GOT3 (cell line): ENCODE measurements around the gene EYS.

Source experiments
- DNase-seq: peaks from one replicate; lab custom pipeline; 2025; ENCODE audit warnings: mixed read lengths; lab: John Stamatoyannopoulos, UW

EYS gene

DNA sequence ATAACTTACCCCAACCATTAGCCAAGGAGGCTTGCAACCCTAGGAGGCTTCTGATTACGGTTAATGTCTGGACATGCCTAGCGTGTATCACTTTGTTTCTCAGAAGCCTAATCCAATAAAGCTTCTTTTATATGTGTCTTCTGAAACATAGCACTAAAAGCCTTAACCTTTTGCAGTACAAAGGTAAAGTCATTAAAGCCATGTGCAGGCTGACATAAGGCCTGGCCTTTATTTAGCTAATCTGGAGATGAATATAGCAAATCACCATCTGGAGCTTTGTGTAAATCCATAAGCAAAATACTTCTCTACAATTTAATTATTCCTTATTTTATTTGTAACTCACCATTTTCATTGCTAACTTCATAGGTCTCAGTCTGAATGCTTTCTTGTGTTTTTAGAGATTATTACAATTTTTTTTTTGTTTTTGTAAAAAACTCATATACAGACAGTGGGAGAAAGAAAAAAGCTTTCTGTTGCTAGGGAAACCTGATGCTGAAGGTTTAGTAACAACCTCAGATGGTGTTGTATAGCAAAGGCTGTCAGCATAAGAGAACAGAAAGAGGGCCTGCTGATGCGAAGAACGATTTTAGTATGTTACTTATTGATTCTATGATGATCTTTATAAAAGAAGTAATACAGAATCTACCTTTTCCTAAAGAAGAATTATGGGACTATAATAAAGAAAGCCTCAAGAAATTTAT lies at the start of gene EYS:
Gene EYS, minus strand, starts transcription at position 101 of the 701 bp plus-strand sequence. CDS start 211,816 bp downstream, outside the sequence.
- DNase-seq: no peak

DNA sequence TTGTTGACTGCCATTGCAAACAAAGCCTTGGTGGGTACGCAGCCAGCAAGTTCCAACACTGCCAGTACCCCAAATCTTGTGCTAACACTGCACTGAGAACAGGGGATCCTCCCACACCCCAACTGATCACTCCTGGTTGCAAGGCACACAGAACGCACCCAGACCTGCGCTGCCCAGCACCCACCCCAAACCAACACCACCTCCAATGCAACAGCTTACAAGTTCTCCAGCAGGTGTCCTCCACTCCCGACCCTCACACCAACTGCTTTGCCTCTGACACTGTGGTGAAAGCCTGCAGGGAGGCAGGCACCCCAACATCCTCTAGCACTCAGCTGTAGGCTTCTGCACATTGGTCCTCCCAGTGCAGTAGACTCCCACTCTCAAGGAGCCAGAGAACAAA lies 39.3 kb upstream of the EYS start:
- no peak for DNase-seq

DNA sequence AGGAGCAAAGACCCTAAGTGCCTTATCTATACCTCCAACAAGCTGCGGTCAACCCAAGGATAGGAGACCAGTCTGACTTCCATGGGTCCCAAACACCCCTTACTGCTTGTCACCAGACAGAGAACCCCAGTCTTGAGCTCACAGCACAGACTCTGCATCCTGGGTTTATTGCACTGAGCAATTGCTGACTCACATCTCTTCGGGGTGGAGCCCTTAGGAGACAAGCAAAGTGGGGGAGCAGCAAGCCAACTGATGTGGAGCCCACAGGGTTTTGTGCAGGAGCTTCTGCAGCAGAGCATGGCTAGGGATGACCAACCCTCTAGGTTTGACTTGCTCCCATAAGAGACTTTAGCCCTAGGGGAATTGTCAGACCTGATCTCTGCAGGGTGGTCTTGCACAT lies 38.6 kb upstream of the EYS start:
- no peak for DNase-seq

DNA sequence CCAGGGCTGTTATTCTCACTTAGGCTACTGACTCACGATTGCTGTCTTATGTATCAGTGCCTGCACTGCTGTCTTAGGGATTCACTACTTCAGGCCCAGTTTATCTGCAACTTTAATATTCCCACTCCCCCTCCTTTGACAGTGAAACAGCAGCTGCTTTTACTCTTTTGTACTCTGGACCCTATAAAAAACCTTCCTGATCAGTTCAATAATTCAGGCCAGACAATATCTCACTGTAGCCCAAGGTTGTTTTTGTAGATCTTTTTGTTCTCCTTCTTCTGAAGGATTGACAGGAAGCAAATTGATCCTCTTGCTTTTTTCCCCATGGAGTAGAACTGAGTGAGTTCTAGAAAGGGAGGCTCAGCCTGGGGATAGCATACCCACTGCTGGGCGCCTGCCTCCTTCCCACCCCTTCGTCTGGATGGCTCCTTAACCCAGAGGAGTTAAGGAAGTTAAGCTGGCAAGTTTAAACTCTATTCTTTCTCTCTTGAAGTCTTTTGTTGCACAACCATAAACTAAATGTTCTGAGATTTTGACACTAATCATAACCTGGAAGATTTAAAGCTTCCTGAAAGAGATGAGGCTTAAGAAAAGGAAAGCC lies 22.0 kb upstream of the EYS start:
- no peak for DNase-seq

DNA sequence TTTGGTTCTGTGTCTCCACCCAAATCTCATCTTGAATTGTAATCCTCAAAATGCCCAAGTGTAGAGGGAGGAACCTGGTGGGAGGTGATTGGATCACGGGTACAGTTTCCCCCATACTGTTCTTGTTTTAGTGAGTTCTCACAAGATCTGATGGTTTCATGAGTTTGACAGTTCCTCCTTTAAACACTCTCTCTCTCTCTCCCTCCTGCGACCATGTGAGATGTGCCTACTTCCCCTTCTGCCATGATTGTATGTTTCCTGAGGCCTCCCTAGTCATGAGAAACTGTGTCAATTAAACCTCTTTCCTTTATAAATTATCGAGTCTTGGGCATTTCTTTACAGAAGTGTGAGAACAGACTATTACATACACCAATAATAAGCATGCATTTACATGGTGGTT lies 12.1 kb upstream of the EYS start:
- no peak for DNase-seq

DNA sequence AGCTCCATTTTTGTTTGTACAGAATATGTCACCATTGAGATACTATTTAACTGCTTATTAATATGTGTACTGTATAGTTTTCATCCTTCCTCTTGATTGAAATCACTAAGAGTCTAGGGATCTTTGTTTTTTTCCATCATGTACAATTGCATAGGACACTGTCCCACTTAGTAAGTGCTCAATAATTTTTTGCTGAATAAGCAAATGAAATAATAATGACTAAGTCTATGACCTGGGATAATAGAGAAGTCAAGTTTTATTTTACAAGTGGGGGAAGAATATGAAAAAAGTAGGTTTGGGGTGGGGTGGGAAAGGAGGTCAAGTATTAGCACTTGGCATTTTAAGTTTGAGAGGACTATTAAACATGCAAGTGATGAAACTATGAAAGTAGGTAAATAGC lies 4.5 kb upstream of the EYS start:
- DNase-seq: no peak

DNA sequence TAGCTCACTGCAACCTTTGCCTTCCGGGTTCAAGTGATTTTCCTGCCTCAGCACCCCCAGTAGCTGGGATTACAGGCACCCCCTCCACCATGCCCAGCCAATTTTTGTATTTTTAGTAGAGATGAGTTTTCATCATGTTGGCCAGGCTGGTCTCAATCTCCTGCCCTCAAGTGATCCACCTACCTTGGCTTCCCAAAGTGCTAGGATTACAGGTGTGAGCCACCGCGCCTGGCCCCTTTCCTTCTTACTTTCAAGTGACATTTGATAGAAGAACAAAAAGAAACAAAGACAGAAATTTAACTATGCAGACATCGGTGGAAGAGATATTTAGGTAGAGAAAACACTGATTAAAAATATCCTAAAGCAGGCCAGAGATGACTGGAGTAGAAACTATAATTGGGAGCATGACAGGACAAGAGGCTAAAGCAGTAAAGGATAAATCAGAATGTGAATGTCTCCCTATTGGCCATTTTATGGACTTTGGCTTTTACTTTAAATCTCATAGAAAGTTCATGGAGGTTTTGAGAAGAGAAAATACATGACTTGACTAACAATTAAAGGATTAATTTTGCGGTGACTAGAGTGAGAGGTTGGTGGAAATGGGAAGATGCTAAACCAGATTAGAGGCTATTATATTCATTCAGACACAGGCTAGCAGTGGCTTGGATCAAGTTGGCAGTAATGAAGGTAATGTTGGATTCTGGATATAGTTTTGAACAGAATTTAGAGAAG lies 2.2 kb upstream of the EYS start:
- DNase-seq: no peak

DNA sequence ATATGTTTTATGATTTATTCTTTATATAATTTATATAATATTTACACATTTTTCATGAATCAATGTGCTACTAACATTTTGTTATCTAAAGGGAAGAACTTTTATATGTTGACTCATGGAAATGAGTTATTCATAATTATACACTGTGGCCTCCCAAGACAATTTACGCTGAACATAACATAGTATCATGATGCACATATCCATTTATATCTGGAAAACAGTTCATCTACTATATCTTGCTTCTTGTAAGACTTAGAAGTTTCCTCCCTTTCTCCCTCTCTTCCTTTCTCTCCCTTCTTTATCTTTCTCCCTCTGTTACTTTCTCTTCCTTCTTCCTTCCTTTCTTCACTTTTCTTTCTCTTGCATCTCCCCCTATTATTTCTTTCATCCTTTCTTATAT lies 1.1 kb upstream of the EYS start:
- DNase-seq: no peak

DNA sequence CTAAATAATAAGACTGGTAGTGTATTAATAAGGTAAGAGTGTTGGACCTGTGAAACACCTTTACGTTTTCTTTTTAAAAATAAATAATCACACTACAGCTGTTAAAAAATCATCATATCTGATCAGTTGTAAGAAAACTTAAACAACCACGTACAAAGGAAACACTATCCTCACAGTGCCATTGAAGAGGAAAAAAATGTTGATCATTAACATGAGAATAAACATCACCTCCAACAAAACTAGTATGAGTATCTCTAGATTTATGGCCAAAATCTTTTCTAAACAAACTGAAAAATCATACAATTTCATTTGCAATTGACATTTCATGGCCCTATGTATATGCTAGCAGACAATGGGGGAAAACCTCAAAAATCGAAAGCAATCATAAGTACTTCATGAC lies 590 bp downstream of the EYS start:
- no peak for DNase-seq

DNA sequence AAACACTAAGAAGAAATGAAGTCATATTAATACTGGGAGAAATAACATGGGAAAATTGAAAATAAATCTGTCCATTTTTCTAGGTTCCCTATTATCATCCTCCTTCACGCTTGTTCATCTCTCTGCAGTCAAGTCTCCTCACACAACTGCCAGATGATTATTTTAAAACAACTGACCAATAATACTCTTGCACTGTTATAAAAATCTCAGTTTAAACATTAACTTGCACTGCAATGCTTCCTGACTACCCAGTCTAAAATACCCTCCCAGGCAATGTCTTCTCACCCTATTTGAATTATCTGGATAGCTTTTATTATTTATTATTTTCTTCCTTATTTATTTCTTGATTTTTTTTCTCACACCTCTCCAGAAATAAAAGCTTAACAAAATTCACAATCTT lies 5.7 kb downstream of the EYS start:
- no peak for DNase-seq

DNA sequence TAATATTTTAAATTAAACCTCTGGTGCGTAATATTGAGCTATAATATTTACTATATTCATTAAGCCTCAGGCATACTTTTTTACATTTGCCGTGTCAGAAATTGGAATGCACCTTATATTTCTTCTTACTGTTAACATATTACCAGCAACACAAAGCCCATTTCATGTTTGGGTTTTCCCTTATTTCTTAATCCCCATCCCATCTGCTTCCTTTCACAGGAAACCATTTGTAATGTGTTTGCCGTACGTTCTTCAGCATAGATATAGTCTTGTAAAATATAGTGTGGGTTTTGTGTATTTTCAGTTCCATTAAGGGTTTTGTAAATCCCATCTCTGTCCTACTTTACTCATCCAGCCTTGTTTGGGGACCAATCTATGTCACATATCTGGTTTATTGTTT lies 6.5 kb downstream of the EYS start:
- DNase-seq: no peak

DNA sequence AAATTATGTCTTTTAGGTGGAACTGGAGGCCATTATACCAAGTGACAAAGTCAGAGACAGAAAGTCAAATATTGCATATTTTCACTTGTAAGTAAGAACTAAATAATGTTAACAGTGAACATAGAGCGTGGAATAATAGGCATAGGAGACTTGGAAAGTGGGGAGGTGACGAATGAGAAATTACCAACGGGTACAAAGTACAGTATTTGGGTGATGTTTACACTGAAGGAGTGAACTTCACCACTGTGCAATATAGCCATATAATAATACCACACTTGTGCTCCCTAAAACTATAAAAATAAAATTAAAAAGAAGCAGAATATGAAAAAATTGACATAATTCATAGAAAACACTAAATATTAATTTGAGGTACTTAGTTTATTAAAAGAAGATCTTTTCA lies 14.9 kb downstream of the EYS start:
- no peak for DNase-seq

DNA sequence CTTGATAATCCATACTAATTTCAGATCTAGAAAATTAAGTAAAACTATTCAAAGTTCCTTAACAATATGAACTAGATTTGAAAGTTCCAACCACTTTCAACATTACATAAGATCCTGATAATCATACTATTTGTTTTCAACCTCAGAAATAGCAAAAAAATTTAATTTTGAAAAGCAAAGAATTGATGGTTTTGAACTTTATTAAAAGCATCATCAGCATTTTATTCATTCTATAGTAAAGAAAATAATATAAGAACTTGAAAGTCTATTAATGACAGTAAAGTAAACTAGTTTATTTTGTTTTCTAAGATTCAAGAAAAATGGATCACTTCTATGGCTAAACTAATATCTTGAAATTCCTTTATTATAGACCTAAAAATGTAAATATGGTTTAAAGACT lies 26.8 kb downstream of the EYS start:
- DNase-seq: no peak

DNA sequence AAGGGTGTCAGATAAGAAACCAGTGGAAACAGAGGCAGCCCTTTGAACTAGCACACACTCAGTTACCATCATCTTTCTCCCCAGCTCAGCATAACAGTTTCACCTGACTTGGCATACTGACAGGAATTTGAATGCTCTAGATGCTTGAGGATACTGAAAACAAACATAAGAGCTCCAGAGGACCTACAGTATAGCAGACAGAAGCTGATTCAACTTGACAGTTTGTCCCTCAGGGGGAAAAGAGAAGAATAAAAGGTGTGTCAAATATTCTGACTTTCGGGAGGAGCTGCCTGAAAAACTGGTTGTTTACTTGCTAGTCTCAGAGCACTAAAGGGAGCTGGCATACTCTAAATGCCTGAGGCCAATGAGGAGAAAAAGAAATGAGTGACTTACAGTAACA lies 35.1 kb downstream of the EYS start:
- DNase-seq: no peak

DNA sequence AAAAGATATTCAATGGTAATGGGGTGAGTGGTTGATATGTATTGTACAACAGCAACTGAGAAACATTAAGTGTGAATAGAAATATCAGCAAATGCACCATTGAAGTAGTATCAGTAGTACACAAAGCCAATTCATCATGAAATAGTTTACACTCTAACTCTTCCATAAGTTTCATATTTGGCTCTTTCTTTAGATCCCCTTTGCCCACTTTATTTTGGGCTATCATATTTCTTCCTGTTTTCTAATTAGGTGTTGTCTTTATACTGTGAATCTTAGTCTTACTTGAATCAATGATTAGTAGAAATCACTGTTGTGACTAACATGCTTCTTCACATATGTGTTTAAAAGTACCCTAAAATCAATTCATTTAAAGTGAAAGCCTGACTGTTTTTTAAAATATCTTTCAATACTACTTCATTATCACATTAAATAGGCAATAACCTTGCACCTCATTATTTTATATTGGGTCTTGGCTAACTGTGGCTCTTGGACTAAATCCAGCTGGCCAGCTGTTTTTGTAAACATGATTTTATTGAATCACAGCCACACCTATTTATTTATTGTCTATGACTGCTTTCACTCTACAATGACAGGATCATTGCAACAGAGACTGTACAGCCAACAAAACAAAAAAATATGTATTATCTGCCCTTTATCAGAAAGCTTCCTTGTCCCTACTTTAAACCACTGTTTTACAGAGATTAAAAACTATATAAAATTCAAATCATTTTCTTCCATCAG lies 38.9 kb downstream of the EYS start:
- DNase-seq: no peak

DNA sequence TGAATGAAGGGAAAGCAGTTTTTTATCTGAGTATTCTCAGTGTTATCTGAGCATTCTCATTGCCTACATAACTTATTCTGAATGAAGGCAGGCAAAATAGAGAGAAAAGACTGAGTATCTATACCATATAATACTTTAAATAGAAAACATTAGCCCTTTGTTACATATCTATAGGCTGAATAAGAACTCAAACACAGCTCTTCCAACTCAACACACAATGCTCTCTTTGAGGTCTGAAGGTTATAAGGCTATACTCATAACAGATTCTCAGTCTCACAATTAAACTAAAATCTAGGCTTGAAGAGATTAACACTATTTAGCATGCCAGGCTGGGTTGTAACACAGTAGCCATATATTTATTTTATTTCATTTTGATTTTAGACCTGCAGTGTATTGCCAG lies 56.9 kb downstream of the EYS start:
- DNase-seq: no peak

DNA sequence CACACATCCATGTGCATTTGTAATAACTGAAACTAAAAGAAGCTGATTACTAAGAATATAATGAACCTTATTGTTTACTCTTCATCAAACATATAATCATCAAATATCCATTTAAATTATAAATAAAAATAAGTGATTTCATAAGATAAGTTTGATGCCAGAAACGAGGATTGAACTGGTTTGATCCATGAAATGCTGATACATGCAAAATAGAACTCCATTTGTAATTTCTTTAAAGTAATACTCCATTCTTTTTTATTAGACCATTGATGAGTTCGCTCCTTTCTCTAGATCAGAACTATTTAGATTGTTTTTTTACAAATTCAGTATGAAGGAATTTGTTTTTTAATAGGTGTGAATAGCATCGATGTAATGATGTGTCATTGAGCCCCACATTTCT lies 57.6 kb downstream of the EYS start:
- no peak for DNase-seq

DNA sequence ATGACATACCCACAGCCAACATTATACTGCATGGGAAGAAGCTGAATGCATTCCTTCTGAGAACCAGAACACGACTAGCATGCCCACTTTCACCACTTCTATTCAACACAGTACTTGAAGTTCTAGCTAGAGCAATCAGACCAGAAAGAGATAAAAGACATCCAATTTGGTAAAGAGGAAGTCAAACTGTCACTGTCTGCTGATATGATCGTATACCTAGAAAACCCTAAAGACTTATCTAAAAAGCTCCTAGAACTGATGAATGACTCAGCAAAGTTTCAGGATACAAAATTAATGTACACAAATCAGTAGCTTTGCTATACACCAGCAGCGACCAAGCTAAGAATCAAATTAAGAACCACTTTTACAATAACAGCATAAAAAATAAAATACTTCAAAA lies 60.5 kb downstream of the EYS start:
- DNase-seq: no peak

DNA sequence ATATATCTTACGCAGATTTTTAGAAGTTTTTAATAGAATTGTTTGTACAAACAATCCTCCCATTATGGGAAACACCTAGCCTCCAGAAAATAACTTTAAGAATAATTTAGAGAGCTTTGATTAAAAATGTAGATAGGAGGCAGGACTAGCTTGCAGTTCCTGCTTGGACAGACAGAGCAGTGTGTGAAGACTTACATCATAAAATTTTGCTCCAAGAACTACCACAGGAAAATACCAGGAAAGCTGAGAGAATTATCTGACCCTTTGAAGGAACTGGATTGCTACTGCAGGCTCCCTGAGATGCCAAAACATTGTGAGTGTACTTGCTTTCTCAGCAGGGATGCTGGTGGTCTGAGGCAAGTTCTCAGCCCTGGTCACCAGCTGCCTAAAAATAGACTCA lies 64.2 kb downstream of the EYS start:
- DNase-seq: no peak

DNA sequence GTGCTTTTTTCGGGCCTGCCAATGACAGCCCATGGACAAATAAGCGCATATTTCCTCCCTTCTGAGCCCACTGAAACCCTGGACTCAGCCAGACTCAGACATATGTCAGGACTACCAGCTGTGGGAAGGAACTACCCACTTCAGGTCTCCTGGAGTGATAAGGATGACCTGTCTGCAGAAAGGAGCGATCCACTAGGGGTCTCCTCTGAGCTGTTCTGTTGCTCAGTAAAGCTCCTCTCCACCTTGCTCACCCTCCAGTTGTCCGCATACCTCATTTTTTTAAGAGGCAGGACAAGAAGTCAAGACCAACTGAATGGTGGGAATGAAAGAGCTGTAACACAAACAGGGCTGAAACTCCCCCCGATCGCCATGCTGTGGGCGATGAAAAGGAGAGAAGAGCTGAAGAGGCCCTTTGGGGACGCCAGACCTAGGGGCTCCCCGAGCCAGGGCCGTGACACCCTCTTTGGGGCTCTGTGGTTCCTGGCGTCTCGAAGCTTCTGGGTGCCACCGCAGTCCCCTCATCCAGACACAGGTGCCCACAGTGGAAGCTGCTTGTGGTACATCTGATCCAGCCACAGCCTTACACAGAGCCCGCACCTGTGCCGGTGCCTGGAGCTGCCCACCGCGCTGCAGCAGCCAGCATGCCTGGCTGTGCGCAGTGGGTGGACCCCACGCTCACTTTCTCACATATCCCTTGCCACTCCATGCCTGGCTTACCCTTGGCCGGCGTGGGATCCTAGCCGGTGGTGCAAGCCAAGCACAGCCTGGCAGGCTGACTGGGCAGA lies 68.8 kb downstream of the EYS start:
- no peak for DNase-seq

DNA sequence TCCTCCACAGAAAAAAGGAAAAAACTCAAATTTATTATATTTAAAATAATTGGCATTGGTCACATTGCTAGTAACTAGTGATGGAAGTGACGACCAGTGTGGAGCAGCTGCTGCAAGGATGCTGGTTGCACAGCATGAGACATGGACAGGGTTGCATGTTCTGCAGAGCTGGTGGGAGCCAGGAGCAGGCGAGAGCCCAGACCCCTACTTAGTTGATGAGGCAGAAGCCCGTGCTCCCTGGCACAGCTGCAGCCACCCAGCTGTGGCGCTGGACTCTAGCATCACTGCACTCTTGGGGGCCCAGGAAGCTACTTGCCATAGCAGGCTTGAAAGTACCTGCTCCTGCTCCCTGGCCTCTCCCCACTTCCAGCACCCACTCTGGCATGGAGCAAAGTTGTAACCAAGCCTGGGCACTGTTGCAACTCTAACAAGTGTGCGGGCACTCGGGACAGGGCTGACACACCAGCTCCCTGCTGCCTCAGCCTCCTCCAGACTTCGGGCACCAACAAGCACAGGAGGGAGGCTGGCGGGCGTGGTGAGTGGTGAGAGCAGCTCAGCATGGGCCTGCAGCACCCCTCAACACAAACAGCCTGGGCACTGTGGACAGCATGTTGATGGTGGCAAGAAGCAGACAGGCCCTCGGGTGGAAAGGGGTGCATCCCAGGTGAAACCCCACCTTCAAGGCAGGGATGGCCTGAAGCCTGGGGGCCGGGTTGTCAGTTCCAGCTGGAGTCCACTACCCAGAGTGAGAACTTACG lies 69.6 kb downstream of the EYS start:
- DNase-seq: no peak
